ENCODE results near the gene NUDT1.

Gene NUDT1

DNA sequence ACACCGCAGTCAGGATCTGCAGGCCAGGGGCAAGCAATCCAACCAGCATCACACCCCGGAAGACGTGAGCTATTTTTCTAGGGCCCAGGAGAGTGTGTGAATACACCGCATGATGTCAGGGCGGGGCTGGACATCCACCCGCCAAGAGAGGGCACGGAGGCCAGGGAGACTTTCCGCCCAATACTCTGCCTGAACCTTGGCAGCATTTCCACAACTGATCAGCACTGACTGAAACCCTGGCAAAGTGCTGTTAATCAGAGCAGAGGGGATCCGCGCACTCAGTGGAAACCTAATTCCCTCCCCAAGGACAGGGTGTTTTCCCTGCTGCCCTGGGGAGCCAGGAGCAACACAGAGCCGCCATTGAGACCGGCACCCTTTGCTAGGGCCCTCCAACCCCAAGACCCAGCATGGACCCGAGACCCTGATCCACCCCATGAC, 17.5 kb upstream of the NUDT1 start:
- DNase-seq (ENCODE audit: low read depth, low spot score): no peak

DNA sequence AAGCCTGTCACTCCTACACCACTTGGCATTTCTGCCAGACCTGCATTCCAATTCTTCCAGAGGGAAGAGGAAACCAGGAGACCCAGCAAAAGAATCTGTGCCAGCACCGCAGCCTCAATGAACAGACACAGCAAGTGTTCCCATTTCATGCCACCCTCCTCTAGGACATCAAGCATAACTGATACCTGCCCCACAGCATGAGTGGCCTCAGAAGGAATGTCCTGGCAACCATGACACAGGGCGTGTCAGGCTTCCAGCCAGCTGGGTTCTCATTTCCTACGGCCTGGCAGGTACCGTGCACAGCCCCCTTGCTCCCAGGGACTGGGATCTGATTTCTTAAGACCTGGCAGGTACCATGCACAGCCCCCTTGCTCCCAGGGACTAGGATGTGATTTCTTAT, 17.1 kb upstream of the NUDT1 start:
- no peak for DNase-seq (ENCODE audit: low read depth, low spot score)

DNA sequence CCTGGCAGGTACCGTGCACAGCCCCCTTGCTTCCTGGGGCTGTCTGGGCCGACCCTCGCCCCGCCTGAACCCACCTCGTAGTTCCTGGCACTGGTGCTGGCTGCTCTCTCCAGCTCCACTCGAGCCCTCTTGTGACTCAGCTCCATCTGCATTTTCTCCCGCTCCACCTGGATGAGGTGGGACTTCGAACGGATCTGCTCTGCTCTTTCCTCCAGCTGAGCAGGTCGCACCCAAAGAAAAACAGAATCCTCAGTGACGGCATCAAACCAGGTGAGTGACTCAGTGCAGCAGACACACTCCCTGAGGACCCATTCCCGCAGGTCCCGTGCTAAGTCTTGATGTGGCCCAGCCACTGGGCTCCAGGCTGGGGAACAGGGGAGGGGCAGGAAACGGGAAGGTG, 16.7 kb upstream of the NUDT1 start:
- no peak for DNase-seq (ENCODE audit: low read depth, low spot score)

DNA sequence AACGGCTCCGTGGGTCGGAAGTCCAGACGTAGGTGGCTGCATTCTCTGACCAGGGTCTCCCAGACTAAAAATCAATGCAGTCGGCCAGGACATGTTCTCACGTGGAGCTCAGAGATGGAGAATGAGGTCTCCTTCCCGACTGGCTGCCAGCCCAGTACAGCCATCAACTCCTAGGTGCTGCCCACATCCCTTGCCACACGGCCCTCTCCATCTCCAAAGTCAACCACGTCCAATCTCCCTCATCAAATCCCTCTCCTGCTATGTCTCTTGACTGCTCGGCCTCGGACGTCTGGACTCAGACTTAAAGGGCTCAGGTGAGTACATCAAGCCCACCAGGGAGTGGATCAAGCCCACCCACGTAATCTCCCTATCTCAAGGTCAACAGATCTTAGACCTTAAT, 16.2 kb upstream of the NUDT1 start:
- no peak for DNase-seq (ENCODE audit: low read depth, low spot score)

DNA sequence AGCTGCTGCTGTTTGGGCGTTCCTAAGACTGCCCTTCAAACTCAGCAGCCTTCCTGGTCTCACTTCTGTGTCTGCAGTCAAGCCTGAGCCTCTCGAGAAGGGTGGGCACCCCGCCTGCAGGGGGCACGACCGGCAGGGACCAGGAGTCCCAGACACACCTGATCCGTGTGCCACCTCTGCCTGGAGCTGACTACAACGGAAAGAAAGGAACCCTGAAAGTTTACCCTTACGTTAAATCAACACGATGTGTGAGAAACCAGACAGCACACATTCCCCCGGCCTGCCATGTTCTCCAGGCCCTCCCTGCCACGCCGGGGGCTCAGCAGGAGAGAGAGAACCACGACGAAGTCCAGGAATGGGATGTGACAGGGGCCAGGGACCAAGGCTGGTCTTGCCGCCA, 14.3 kb upstream of the NUDT1 start:
- no peak for DNase-seq (ENCODE audit: low read depth, low spot score)

DNA sequence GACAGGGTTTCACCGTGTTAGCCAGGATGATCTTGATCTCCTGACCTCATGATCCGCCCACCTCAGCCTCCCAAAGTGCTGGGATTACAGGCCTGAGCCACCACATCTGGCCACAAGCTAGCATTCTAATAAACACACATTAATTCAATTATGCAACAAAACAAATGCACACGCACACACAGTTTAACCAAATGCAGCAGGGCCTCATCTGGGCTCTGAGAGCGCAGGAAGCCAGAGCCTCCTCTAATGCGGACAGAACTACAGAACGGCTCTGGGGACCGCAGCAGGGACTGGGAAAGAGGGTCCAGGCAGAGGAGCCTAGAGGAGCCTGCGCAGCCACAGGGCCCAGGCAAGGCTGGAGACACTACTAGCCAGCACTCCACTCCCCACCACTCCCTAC, 13.1 kb upstream of the NUDT1 start:
- DNase-seq (ENCODE audit: low read depth, low spot score): no peak

DNA sequence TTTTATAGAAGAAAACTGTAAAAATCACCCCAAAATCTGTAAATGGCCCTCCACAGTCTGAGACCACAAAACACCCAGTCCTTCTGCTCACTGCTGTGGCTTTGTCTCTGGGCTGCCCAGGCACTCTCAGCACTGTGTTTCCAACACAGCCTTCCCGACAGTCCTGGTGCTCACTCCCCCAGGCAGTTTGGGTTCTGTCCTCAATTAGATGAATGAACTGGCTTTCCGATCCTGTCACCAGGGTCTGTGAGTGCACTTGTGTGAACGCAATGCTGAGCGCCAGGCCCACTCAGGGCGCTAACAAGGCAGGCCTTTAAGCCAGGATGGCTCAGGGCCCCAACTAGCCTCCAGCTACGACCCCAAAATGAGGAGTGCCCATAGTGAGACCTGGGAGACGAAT, 12.6 kb upstream of the NUDT1 start:
- DNase-seq (ENCODE audit: low read depth, low spot score): no peak

DNA sequence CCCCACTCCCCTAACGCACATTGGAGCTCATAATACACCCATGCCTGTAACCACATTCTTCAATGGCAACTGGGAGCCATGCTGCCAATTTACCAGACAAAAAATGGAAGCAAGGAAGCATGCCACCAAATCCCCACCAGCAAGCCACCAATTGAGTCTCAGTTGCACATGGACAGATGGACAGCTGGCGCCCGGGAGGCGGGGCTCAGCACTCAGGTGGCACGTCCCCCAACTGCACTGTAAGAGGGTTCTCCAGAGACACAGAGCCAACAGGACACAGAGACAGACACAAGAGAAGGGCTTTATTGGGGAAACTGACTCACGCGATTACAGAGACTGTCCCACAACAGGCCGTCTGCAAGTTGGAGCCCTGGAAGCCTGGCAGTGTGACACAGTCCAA, 11.8 kb upstream of the NUDT1 start:
- no peak for DNase-seq (ENCODE audit: low read depth, low spot score)

DNA sequence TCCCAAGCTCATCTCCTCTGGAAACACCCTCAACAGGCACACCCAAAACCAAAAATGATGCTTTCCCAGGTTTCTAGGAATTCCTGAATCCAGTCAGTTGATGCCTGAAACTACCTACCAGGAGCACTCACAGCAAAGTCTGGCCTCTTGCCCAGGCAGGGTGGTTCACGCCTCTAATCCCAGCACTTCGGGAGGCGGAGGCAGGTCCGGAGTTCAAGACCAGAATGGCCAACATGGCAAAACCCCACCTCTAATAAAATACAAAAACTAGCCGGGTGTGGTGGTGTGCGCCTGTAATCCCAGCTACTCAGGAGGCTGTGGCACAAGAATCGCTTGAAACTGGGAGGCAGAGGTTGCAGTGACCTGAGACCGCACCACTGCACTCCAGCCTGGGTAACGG, 11.1 kb upstream of the NUDT1 start:
- no peak for DNase-seq (ENCODE audit: low read depth, low spot score)

DNA sequence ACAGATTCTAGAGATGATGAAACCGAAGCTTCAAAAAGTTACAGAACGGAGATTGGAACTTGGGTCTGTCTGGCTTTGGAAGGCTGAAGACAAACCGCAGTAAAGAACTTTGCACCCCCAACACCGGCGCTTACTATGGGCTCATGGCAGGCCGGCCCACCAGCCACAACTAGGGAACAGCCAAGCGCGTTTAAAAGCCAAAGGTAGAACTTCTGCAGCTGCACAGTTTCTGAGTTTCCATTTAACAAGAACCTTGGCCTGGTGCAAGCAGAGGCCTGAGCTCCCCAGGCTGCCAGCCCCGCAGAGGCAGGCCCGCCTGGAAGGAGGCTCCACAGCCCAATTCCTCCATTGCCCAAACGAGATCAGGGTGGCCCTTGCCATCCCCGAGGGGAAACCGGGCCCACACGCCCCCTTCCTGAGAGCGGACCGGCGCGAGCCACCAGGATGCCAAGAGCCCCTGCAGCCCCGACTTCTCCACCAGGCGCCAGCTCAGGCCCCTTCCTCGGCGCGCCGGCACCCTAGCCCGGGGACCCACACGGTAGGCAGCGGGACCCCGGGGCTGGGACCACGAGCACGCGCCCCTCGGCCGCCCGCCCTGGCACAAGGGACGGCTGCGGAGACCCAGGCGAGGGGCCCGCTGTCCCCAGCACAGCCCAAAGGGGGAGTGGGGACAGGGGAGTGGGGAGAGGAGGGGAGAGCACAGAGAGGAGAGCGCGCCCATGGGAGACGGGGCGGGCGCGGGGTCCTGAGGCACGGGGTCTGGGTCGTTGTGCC, 9.8 kb upstream of the NUDT1 start:
- DNase-seq (ENCODE audit: low read depth, low spot score): no peak

DNA sequence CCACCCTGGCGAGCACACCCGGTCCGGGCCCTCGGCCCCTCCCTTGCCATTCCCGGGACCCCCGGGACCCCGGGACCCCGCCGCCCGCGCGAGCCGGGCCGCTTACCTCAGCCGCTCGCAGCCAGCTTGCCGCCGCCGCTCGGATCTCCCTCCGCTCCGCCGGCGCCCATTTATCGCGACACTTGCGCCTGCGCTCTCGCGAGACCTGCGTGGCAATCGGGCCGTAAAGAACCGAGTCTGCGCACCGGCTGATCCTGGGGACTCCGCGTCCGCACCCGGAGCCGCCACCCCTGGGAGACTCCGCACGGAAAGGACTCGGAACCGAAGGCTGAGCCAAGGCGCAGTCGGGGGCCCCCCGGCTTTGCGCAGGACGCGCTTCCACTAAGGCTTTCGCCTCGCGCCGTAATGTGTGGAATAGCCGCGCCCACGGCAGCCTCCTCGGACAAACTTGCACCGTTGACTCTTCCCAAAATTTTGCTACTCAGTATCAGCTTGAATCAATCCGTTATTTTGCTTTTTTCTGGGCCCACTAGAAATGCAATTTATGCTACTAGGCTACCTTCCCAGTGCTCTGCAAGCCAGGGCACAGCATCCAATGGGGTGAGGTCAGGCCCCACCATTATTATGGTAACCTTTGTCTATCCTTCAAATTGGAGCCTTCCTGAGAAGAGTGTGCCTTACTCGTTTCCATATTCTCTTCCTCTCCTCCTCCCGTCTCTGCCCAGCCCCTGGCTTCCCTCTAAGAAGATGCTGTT, 9.1 kb upstream of the NUDT1 start, which contains the start of gene MAD1L1:
MAD1L1 (minus strand) TSS at position 180 of the 755 bp plus-strand sequence. CDS start 2,812 bp downstream, outside the sequence.
- DNase-seq (ENCODE audit: low read depth, low spot score): peak; percentile 78

DNA sequence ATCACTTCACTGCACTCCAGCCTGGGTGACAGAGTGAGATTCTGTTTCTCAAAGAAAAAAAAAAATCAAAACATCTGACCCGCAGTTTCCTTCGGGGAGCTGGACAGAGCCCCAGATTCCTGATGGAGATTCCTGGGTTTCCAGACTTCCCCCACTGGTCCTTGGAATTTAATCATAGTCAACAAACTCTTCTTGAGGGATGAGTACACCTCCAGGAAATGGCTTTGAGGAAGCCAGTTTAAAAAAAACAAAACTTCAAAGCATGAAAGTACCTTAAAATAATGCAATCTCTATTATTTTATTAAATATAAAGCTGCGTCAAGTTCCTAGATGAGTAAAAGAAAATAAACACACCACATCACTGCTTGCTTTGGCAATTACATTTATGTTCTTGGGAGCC, 8.1 kb upstream of the NUDT1 start:
- DNase-seq (ENCODE audit: low read depth, low spot score): no peak

DNA sequence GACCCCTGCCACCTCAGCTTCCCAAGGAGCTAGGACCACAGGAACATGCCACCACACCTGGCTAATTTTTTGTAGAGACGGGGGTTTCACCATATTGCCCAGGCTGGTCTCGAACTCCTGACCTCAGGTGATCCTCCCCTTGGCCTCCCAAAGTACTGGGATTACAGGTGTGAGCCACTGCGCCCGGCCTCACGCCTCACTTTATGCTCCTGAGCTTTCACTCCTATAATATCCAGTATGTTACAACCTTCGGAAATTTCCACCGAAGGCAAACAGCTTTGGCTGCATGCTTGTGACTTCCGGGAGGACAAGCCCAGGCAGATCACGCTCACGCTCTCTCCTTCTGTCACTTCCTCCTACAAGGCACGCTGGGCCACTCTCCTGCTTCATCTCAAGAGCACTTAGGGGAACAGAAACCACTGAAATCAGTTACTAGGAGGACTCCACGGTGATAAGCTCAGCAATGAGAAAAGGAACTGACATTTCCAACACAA, 4.9 kb upstream of the NUDT1 start:
- DNase-seq (ENCODE audit: low read depth, low spot score): no peak

DNA sequence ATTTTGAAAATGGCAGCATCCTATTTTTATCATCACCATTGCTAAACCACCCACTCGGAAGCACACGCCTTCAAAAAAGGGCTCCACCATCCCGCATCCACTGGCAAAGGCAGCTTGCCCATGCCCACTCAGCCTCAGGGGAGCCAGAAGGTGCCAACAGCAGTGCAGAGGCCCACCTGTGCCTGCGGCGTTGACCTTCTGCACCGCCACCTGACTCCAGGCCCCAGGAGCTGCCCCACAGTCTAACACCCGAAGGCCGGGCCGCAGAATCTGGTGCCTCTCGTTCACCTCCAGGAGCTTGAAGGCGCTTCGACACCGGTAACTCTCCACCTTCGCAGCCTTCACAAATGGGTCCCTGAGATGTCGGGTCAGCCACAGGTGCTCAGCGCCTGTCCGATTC, 2.8 kb upstream of the NUDT1 start:
- no peak for DNase-seq (ENCODE audit: low read depth, low spot score)

DNA sequence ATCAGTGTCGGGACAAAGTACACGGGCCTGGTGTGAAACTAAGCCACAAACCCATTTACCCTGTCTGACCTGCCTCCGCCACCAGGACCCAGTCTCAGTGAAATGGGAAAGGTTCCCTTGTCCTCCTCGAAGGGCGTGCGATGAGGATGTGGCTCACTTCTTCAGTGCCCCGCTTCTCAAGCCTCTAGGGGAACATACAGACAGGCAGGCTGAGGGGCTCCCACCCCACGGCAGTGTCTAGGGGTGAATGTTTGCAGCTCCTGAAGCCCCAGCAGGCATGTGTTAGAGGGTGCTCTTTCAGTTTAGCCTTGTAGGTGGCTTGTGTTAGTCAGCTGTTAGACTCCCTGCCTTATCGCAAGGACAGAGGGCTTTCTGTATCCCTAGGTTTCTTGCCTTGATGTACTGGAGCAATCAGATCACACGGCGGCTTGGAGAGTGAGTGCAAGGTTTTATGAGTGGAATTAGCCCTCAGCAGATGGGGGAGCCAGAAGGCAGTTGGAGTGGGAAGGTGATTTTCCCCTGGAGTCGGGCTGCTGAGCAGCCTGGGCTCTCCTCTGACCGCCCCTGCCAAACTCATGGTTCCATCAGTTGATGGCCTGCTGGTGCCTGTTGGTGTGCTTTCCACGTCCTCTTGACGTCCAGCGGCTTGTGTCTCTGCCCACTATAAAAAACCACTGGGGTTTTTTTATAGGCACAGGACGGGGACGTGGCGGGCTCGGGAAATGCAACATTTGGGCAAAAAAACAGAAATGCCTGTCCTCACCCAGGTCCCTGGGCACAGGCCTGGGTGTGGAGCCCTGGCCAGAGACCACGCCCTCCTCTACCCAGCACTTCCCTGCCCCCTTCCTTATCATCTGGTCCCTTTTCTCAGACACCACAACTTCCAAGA, 759 bp downstream of the NUDT1 start:
- no peak for DNase-seq (ENCODE audit: low read depth, low spot score)

DNA sequence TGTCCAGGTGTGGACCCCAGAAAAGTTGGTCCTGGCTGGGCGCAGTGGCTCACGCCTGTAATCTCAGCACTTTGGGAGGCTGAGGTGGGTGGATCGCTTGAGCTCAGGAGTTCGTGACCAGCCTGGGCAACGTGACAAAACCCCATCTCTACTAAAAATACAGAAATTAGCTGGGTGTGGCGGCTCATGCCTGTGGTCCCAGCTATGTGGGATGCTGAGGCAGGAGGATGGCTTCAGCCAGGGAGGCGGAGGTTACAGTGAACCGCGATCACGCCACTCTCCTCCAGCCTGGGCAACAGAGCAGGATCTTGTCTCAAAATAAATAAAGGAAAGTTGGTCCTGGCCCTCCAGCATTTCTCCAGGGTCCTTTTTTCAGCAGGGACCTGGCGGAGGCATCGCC, 1.4 kb downstream of the NUDT1 start:
- DNase-seq (ENCODE audit: low read depth, low spot score): no peak

DNA sequence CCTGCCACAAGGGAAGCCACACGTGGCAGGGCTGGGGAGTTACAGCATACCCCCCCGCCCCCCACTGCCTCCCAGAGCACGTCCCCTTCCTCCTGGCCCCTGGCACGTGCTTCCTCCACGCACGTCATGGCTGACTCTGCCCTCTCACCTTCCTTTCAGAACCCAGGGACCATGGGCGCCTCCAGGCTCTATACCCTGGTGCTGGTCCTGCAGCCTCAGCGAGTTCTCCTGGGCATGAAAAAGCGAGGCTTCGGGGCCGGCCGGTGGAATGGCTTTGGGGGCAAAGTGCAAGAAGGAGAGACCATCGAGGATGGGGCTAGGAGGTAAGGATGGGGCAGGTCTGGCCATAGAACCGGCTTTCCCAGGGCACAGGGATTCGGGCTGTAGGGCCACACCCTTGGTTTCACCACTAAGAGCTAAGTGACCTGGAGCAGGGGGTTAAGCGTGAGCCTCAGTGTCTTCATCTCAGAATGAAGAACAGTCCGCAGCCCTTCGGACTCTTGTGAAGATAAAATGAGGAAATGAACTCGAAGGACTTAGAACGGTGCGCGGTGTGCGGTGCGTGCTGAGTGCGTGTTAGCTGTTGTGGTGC, 2.5 kb downstream of the NUDT1 start:
- no peak for DNase-seq (ENCODE audit: low read depth, low spot score)

DNA sequence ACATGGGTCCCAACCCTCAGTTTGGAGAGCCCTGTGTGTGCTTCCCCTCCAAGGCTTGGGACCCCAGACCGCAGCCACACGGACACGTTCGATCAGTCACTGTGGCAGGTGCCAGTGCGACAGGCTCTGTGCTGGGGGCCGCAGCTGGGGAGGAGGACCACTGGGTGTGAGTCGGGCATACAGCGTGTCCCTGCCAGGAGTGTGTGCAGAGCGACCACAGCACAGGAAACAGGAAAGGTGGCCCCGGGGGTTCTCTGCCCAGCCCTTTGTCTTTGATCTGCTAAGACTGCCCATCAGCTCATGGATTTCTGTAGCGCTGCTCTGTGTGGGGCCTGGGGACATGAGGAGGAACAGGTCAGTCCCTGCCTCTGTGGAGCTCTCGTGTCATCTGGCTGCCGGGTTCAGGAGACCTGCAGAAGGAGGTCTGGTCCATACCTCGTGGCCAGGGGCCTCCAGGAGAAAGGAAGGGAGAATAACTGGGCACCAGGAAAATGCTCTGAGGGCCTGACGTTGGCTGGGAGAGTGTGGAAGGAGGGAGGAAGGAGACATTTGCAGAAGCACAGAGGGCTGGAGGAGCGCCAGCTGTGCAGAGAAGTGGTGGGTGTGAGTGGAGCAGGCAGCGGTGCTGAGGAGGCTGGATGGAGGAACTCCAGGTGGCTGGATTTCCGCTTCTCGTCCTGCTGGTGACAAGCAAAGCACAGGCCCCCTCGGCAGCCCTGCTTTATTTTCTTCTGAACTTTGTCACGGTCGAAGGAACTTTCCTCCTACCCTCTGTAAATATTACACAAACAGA, 4.1 kb downstream of the NUDT1 start:
- DNase-seq (ENCODE audit: low read depth, low spot score): no peak

DNA sequence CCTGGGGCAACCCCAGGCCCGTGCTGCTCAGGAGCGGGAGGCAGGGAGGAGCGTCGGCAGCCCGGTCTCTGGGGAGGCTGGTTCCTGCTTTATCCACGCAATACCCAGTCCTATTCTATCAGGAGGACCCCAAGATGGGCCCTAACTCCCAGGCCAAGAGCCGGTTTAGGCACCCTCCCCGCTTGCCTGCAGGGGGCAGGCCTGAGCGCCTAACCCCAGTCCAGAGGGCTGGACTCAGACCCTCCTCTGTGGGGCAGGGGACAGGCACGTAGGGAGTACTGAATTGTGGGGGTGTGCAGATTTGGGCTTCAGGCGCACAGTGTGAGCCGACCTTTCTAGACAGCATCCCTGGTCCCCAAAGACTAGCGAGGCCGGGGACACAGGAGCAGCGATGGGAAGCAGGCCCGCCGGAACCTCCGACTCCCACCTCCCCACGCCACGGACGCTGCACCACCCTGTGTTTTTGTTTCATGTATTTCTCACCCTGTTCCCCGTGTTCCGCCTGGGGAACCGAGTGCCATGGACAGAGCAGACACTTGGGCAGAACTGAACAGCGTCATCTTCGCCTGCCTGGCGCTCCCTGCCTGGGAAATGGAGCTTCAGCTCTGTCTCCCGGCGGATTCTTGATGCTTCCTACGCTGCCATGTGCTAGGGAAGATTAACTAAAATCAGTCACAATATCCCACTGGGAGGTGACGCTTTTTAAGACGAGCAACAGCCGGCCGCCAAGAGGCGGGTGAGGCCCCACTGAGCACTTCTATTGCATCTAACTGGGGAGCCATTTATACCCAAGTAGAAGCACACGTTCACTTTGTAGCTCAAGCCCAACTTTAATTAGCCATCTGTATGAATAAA, 5.3 kb downstream of the NUDT1 start:
- DNase-seq (ENCODE audit: low read depth, low spot score): no peak

Measured in smooth muscle cell of the brain vasculature (primary cell).